ENCODE measurements around the gene RNF149.

Gene RNF149

GRCh38 chr2:101231240-101231639, 77.3 kb downstream of the RNF149 start:
- no peak for DNase-seq (ENCODE audit: low spot score)

- DNase-seq (ENCODE audit: low spot score), result no peak
These were observed 77.9 kb downstream of the RNF149 start for GRCh38 chr2:101230541-101231001.

Measured in iPS-NIHi11 (cell line).